ENCODE data around the gene TENT4A. TPM values are rescaled to one million over a fixed set of nuclear protein-coding genes. Genes with fewer than 3 reads are reported as not detected.

Gene TENT4A
- total RNA-seq, 4 donors from 2014 or later = 11.9 to 15.2 (median 12.7) TPM

DNA sequence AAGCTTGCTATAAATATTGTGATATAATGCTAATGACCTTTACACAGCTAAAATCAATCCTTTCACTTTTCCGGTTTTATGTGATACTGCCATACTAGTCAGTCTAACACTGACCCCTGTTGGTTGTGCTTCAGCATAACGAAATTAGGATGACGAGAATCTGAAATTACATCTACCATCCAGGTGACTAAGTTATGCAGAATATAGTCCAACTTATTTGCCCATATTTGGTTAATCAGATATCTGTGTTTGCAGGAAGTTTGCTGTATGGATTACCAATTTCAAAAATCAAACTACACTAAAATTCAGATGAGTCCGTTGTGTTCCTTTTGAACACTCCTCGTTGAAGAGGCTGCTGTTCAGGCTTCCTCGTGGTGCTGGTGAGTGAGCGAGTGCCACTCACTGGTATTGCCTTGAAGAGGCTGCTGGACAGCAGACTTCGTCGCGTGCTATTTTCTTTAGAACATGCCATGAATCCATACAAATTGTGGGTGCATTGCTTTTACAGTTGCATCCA is 32.5 kb downstream of the TENT4A start:
- intact Hi-C loops (cut with DNase I; ENCODE audit: low total_unique reads) = loop anchor here (1.0 to 2.0 kb wide), 3 partner anchors 33 to 112 kb away; partner anchors contain the start of genes NSUN2, SRD5A1 and TENT4A
- Histone ChIP-seq H3K36me3 (peaks cover 0 to 21% of the 10 kb centered on the region in 2 donors), H3K4me3 (no peak overlapping the region), H3K27me3 (no peaks in the 10 kb centered on the region), H3K4me1 (peaks cover 0 to 7% of the 10 kb centered on the region in 2 donors), H3K9me3 (no peaks in the 10 kb centered on the region), H3K27ac (peak overlapping the region in 3 of 4 donors; percentile 8 to 40 (median 19))
- DNase-seq (no peak), ATAC-seq (peak; percentile 79 to 92)
- in situ Hi-C loops (cut with MboI; ENCODE audit: low sequenced_read_pairs in 4 of 4) = loop anchor here in 3 of 4 donors (5.0 to 25.0 kb wide), 3 partner anchors 111 to 383 kb away; partner anchors contain the start of genes NSUN2 (in 2 of the 3) and SRD5A1 (in 2 of the 3)
- no peak for TF ChIP-seq POLR2A (IDR thresholded peaks at IDR 0.05)
- TF ChIP-seq, protein P1, sequence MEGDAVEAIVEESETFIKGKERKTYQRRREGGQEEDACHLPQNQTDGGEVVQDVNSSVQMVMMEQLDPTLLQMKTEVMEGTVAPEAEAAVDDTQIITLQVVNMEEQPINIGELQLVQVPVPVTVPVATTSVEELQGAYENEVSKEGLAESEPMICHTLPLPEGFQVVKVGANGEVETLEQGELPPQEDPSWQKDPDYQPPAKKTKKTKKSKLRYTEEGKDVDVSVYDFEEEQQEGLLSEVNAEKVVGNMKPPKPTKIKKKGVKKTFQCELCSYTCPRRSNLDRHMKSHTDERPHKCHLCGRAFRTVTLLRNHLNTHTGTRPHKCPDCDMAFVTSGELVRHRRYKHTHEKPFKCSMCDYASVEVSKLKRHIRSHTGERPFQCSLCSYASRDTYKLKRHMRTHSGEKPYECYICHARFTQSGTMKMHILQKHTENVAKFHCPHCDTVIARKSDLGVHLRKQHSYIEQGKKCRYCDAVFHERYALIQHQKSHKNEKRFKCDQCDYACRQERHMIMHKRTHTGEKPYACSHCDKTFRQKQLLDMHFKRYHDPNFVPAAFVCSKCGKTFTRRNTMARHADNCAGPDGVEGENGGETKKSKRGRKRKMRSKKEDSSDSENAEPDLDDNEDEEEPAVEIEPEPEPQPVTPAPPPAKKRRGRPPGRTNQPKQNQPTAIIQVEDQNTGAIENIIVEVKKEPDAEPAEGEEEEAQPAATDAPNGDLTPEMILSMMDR (IDR thresholded peaks at IDR 0.05 in 4 of 5, conservative IDR thresholded peaks at IDR 0.05 in 1 of 5) = peak; percentile 67 to 83 (median 80)

DNA sequence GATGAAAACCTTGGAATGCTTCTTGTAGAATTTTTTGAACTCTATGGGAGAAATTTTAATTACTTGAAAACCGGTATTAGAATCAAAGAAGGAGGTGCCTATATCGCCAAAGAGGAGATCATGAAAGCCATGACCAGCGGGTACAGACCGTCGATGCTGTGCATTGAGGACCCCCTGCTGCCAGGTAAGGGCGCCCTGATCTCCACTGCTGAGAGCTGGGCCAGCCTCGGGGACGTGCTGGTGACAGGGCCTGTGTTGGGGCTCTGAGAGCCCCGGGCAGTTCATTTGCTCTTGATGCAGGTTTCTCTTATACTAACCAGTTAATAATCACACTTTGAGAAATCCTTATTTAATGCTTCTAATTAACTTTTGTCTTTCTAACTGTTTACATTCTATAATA is 33.0 kb downstream of the TENT4A start:
- intact Hi-C loops (cut with DNase I; ENCODE audit: low total_unique reads) = no loop called here
- no peak for DNase-seq
- Histone ChIP-seq H3K4me3 (no peak overlapping the region), H3K9me3 (no peaks in the 10 kb centered on the region), H3K4me1 (peaks cover 0 to 7% of the 10 kb centered on the region in 2 donors), H3K27me3 (no peaks in the 10 kb centered on the region), H3K36me3 (peaks cover 0 to 24% of the 10 kb centered on the region in 2 donors), H3K27ac (no peak overlapping the region)
- no peak for ATAC-seq
- no peak for TF ChIP-seq POLR2A (IDR thresholded peaks at IDR 0.05)
- TF ChIP-seq, protein P1 (IDR thresholded peaks at IDR 0.05 in 4 of 5, conservative IDR thresholded peaks at IDR 0.05 in 1 of 5) = no peak
- in situ Hi-C loops (cut with MboI; ENCODE audit: low sequenced_read_pairs in 4 of 4) = loop anchor here in 3 of 4 donors (5.0 to 25.0 kb wide), 3 partner anchors 111 to 384 kb away; partner anchors contain the start of genes NSUN2 (in 2 of the 3) and SRD5A1 (in 2 of the 3)

DNA sequence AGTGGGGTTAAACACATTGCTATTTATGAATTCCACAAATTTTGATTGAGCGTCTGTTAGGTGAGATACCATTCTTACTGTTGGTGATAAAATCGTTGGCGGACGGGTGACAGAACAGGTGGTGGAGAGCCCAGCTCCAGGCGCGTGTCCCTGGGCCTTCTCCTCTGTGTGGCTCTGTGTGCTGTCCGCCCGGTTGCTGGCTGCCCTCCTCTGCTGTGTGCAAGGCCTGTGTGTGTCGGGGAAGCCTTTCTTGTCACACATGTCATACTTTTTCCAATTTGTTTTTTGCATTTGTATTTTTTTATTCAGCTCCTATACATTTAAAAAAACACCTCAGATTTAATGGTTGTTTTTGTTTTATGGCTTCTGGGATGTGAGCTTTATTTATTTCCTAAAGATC is 33.9 kb downstream of the TENT4A start:
- no peaks in the 10 kb centered on the region for H3K9me3 ChIP-seq
- intact Hi-C loops (cut with DNase I; ENCODE audit: low total_unique reads) (no loop called here), in situ Hi-C loops (cut with MboI; ENCODE audit: low sequenced_read_pairs in 4 of 4) (loop anchor here in 3 of 4 donors (5.0 to 25.0 kb wide), 3 partner anchors 112 to 385 kb away; partner anchors contain the start of genes NSUN2 (in 2 of the 3) and SRD5A1 (in 2 of the 3))
- H3K27ac ChIP-seq = no peak overlapping the region
- DNase-seq (no peak), ATAC-seq (no peak)
- peaks cover 0 to 7% of the 10 kb centered on the region in 2 donors for H3K4me1 ChIP-seq
- H3K27me3 ChIP-seq = no peaks in the 10 kb centered on the region
- no peak overlapping the region for H3K4me3 ChIP-seq
- peaks cover 0 to 33% of the 10 kb centered on the region in 2 donors for H3K36me3 ChIP-seq
- TF ChIP-seq POLR2A (IDR thresholded peaks at IDR 0.05) = no peak
- TF ChIP-seq, protein P1 (IDR thresholded peaks at IDR 0.05 in 4 of 5, conservative IDR thresholded peaks at IDR 0.05 in 1 of 5) = no peak

GRCh38 chr5:6748142-6748541 is 34.9 kb downstream of the TENT4A start:
- ATAC-seq (no peak), DNase-seq (no peak)
- H3K36me3 ChIP-seq = peaks cover 0 to 36% of the 10 kb centered on the region in 2 donors
- in situ Hi-C loops (cut with MboI; ENCODE audit: low sequenced_read_pairs in 4 of 4) = loop anchor here in 3 of 4 donors (5.0 to 25.0 kb wide), 3 partner anchors 113 to 386 kb away; partner anchors contain the start of genes NSUN2 (in 2 of the 3) and SRD5A1 (in 2 of the 3)
- H3K27ac ChIP-seq = no peak overlapping the region
- no peaks in the 10 kb centered on the region for H3K27me3 ChIP-seq
- no peaks in the 10 kb centered on the region for H3K9me3 ChIP-seq
- H3K4me3 ChIP-seq = no peak overlapping the region
- no peak for TF ChIP-seq POLR2A (IDR thresholded peaks at IDR 0.05)
- TF ChIP-seq, protein P1 (IDR thresholded peaks at IDR 0.05 in 4 of 5, conservative IDR thresholded peaks at IDR 0.05 in 1 of 5) = no peak
- peaks cover 0 to 7% of the 10 kb centered on the region in 2 donors for H3K4me1 ChIP-seq
- intact Hi-C loops (cut with DNase I; ENCODE audit: low total_unique reads) = no loop called here
